Fibroblast of the aortic adventitia (primary cell): Measurements from ENCODE around the gene PFN3. TPM values are rescaled to one million over a fixed set of nuclear protein-coding genes. Genes with fewer than 3 reads are reported as not detected.

Experiments
- DNase-seq: peaks from one replicate; pipeline ENCODE4 v3.0.0-alpha.2; 2010; ENCODE audit warnings: low read depth
- H3K4me3 ChIP-seq: 2 replicates; pipeline ENCODE4 v1.5.1; 2011; ENCODE audit warnings: low read depth, mild to moderate bottlenecking, control low read depth, low read length, moderate library complexity
- total RNA-seq: library from RNA; depleted of rRNA; stranded (reverse); fragments of >200 nt; gene quantifications from 2 replicates; pipeline ENCODE4 v1.2.3, GENCODE V29; 2012; ENCODE audit warnings: low replicate concordance
- TF ChIP-seq, protein P1 (sequence below): IDR thresholded peaks from 2 replicates; pipeline ENCODE4 v1.5.1; 2011; ENCODE audit warnings: mild to moderate bottlenecking, low read length, control low read depth, inconsistent platforms; ENCODE audit not compliant: insufficient read depth

The PFN3 gene
- total RNA-seq, 1 donor = not detected

- TF ChIP-seq, protein P1, sequence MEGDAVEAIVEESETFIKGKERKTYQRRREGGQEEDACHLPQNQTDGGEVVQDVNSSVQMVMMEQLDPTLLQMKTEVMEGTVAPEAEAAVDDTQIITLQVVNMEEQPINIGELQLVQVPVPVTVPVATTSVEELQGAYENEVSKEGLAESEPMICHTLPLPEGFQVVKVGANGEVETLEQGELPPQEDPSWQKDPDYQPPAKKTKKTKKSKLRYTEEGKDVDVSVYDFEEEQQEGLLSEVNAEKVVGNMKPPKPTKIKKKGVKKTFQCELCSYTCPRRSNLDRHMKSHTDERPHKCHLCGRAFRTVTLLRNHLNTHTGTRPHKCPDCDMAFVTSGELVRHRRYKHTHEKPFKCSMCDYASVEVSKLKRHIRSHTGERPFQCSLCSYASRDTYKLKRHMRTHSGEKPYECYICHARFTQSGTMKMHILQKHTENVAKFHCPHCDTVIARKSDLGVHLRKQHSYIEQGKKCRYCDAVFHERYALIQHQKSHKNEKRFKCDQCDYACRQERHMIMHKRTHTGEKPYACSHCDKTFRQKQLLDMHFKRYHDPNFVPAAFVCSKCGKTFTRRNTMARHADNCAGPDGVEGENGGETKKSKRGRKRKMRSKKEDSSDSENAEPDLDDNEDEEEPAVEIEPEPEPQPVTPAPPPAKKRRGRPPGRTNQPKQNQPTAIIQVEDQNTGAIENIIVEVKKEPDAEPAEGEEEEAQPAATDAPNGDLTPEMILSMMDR = no peak
- no peak overlapping the region for H3K4me3 ChIP-seq
Observed at GRCh38 chr5:177389241-177390169, 11.0 kb downstream of the PFN3 start.

GRCh38 chr5:177388521-177389052 is 11.9 kb downstream of the PFN3 start:
- H3K4me3 ChIP-seq = no peak overlapping the region
- no peak for DNase-seq
- TF ChIP-seq, protein P1 = no peak

More at GRCh38 chr5:177389241-177390169, 11.0 kb downstream of the PFN3 start:
- DNase-seq = peak; percentile 86

GRCh38 chr5:177387405-177387804 is 13.1 kb downstream of the PFN3 start:
- TF ChIP-seq, protein P1 = no peak
- no peak for DNase-seq
- no peak overlapping the region for H3K4me3 ChIP-seq

GRCh38 chr5:177386542-177386941 is 13.9 kb downstream of the PFN3 start:
- TF ChIP-seq, protein P1 = no peak
- no peak for DNase-seq
- no peak overlapping the region for H3K4me3 ChIP-seq

DNA sequence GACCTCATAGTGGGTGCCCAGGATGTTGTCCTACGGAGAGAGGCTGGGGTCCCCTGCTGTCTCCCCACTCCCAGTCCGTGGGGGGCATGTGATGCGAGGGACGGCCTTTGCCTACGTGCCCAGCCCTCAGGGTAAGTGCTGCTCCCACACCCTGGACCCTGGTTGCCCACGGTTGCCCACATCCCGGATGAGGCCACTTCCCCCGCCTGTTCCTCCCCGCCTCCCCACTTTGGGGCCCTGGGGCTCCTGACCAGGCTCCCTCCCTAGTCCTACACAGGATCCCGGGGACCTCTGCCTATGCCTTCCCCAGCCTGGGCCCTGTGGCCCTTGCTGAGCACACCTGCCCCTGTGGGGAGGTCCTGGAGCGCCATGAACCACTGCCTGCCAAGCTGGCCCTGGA is 14.7 kb downstream of the PFN3 start:
- DNase-seq = no peak
- H3K4me3 ChIP-seq = no peak overlapping the region
- TF ChIP-seq, protein P1 = no peak

- no peak within 1 kb of the TSS for H3K4me3 ChIP-seq
- TF ChIP-seq, protein P1 = no peak
- no peak for DNase-seq
Observed at GRCh38 chr5:177384134-177384533, 16.3 kb downstream of the PFN3 start, which contains the start of gene SLC34A1. Gene SLC34A1, plus strand, starts transcription at chr5:177384434. Its CDS starts 1,308 bp downstream, at chr5:177385742.
